HG03095 (cell line): Measurements from ENCODE around the gene CDC42BPA.

Experiments
- ATAC-seq: cut with Tn5 transposase; IDR thresholded peaks from one replicate; pipeline ENCODE4 v1.9.1; 2021; ENCODE audit warnings: moderate library complexity; ENCODE audit not compliant: unreplicated experiment

The CDC42BPA gene

DNA sequence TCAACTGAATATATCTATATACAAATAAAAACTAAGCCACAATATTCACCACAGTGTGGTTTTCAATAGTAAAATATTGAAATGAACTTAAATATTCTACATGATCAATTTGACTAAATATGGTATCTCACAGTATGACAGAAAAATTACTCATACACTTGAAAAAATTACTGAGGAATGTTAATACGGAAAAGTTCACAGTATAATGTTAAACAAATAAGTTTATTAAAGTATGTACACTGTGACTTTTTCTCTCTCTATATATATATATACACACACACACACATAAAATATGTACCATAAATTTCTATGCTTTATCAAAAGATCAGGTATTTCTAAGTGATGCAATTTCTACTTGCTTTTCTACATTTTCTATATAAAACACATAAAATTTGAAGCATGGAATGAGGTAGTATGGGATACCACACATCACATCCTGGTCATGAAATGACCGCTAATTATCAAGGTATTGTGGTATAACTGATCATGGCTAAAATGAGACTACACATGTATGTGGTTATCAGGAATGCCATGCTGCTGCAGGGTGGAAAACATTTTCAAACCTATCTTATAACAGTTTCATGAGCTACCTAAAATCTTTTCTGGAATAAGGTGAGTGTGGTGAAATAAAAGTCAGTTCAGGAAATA is 102.3 kb downstream of the CDC42BPA start:
- ATAC-seq, result no peak

DNA sequence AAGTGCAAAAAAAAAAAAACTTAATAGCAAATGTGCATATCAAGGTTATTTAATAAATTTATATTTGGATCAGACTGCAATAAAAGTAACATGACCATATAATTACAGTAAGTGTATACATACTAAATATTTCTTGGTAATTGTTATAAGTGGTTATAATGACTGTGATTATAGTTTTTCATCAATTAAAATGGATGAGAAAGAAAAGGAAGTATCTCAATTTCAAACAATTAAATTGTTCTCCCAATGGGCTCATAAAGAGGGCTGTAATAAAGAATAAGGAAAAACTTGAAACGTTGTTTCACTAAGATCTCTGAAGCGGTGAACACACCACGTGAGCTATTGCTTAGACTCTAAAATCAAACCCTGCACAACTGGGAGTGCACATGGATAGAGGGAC is 104.1 kb downstream of the CDC42BPA start:
- no peak for ATAC-seq

DNA sequence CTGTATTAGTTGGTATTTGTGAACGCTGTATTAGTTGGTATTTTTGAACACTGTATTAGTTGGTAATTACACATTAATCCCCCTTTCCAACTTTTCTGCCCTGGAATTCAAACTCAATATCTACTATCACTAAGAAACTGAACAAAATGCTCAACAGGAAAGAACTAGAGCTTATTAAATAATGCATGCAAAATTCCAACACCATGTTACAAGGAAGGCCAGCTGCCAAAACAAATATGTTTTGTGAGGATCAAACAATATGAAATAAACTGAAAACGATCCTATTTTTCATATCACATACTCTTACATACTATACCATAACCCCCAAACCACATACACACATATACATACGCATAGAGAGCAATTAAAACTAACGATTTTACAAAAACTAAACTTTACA is 104.9 kb downstream of the CDC42BPA start:
- ATAC-seq, result no peak

DNA sequence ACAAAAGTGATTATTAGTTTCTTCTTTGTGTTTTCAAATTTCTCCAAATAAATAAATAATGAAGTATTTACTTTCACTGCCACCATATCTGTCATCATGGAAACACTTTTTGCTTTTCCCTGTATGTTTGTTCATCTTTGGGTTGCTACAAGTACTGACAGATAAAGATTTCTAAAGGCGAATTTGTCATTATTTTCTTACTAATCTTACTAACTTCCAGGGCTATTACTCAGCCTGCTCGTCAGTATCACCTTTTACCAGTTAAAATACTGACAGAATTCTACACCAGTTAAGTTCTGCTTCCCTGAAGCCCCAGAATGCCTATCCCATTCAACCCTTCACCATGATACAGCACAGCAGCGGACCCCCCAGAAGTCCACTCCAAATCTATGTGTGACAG is 106.1 kb downstream of the CDC42BPA start:
- ATAC-seq, result no peak

DNA sequence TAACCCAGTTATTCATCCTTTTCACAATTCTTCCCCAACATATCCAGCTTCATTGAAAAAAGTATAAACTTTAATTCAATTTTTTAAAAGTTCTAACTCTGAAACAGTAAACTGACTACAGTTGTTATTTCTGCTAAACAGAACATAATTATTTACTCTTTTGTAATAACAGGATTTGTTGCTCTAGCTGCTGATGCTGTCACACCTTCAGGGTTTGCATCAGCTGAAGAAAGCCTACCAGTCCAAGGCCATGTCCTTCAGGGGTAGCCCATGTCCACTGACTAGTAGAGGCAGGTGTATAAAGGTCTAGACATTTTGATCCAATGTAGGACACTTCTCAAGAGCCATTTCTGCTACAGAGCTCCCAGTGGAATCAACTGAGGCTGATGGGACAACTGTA is 107.7 kb downstream of the CDC42BPA start:
- no peak for ATAC-seq

DNA sequence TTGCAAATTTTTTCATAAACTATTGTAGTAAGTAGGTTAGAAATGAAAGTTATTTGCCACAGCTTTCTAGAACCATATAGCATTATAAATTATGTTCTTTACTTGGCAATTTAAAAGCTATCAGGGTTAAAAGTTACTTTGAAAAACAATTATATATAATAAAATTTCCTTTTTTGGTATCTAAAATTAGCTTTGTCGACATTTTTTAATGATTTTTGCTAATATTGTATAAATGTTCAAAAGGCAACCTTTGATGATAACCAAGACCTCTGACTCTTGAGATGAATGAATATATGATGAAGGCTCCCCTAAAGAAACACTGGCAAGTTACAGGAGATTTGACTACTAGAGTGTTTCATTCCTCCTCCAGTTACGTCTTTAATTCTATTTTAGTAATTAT is 121.2 kb downstream of the CDC42BPA start:
- ATAC-seq, result no peak

DNA sequence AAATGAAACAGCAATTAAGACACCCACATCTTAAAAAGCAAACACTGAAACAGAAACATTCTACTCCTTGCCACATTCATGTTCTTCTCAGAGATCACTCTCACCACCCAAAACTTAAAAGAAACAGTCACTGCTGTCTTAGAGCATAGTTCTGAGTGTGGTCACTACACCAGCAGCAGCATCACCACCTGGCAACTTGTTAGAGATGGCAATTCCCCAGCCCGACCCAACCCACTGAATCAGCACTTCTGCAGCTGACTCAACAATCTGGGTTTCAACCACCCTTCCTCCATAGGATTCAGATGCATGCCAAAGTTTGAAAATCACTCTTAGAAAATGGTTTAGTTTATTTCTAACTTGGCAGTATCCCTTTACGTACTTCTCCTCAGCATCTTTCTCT is 126.1 kb downstream of the CDC42BPA start:
- ATAC-seq, result no peak

DNA sequence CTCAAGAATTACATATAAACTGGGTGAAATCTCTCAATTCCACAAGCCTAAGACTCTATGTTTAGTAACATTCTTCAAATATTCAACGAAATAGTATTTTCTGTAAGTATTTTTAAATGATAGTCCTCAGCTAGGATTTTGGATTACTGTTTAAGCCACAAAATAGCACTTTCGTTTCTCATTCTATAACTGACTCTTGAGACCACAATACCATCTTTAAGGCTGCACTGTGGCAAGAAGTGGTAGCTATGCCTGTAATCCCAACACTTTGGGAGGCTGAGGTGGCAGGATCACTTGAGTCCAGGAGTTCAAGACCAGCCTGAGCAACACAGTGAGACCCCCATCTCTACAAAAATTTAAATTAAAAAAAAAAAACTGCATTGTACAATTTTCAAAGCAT is 126.7 kb downstream of the CDC42BPA start:
- ATAC-seq, result no peak

DNA sequence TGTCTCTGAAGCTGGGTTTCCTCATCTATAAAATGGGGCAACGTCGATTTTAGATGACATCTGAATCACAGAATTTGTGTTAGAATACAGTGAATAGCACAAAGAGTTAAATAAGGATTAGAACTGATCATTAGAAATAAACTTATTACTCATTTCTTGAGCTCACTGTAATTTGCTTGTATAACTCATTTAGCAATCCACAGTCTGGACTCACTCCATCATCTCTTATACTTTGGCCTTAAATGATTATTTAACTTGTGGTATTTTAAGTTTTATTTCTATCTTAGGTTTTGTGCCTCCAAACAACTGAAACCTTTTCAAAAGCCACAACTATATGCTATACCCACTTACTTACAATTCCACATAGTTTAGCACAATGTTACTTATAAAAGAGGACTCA is 128.0 kb downstream of the CDC42BPA start:
- no peak for ATAC-seq

DNA sequence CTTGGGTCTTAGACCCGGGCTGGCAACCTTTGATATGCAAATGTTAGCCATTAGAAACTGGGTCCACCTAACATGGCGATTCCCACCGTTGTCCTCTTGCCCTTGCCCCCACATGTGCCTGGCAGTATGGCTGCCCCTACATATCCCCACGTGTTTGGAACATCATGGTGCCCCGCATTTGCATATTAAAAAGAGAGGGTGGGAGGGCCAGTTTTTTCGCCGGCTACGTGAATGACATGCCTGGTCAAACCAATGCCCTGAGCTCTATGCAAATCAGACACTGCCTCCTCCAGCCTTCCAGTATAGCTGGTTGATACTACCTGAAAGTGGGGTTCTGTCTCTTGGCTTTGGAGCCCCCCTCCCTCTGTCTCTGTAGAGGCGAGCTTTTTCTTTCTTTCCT is 133.0 kb downstream of the CDC42BPA start:
- no peak for ATAC-seq

DNA sequence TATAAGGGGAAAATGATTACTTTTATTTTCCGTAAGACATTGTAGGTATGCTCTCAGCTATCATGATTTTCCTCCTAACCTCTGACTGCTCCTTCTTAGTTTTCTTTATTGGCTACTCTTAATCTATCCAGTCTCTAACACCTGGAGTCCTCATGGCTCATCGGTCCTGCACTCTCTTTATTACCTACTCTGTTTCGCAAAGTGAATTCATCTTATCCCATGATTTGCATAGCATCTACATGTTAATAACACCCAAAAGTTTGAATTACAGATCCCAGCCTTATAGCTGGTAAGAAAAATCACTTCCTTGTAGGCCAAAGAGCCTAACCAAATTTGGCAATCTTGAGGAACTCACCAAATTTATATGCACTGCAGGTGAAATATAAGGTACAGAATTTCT is 136.3 kb downstream of the CDC42BPA start:
- ATAC-seq, result no peak

DNA sequence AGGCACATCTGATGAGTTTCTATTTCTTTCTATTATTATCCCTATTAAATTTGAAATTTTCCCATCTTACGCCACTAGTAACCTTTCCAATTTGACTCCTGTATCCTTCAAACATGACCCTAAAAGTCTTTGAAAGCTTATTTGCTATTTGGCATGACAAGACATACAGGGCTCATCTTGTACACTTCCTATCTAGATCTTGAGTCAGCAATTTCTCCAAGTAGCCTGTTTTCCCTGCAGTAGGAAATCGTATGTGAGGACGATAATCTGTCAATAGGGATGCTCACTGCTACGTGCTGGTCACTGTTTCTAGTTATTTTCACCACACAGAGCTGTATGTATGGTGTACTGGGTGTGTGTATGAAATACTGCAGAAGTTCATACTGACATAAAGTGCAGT is 142.7 kb downstream of the CDC42BPA start:
- no peak for ATAC-seq

DNA sequence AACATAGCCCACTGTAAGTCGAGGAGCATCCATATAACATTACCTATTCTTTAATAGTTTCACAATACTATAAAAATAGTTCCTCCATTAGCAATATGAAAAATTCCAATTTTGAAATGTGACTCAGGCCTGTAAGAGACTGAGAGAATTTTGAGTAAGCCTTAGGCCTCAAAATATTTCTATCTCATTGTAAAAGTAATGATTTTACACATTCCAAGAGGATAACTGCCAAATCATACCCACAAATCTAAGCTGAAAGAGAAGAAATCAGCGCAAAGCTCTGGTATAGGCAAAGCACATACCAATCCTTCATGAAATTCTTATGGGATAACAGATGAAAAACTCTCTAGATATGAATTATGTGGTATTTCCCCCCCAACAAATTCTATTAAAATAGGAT is 144.1 kb downstream of the CDC42BPA start:
- ATAC-seq, result no peak

DNA sequence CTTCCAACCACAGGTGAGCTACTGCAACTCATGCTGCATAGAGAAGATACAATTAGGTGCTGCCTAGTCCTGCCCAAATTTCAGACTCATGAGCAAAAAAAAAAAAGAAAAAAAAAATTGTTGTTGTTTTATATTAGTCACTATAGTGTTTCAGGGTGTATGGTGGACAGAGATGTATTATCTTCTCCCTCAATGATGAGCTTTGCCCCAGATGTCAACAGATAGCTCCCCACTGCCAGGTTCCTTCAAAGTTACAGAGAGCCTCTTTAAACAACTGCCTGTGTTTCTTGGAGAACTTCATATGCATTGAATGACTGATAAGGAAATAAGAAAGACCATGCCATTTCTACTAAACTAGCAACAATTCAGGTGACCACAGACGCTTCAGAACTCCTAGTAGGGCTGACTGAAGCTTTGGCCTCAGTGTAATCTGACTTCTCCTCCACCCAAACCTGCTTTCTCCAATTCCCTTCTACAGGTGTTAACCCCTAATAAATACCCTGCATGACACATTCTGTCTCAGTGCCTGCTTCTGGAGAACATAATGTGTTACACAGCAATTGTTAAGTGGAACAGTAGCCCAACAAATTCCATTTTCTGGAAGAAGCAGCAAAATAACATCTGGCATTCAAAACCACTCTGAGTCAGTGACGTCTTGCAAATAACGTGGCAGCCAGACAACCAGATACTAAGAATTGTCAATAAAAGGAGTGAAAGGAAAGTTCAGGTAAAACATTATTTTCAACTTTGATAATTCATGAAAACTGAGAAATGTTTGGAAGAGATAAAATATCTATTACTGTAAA is 147.7 kb downstream of the CDC42BPA start:
- no peak for ATAC-seq

DNA sequence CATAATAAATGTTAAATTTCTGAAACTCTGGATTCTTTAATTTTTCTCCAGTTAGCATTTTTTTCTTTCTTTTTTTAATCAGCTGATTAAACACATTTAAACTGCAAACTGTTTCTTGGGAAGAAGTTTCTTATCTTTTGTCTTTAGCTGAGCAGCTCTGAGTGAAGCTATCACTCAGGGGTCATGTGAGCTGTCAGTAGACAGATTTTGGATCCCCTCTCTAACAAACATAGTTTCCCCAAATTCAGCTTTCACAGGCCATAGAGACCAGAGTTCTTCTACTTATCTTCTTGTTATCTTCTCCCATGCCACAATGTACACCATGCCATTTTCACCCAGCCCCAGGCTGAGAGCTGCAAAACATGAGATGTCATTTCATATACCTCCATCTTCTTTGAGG is 148.9 kb downstream of the CDC42BPA start:
- ATAC-seq, result no peak

DNA sequence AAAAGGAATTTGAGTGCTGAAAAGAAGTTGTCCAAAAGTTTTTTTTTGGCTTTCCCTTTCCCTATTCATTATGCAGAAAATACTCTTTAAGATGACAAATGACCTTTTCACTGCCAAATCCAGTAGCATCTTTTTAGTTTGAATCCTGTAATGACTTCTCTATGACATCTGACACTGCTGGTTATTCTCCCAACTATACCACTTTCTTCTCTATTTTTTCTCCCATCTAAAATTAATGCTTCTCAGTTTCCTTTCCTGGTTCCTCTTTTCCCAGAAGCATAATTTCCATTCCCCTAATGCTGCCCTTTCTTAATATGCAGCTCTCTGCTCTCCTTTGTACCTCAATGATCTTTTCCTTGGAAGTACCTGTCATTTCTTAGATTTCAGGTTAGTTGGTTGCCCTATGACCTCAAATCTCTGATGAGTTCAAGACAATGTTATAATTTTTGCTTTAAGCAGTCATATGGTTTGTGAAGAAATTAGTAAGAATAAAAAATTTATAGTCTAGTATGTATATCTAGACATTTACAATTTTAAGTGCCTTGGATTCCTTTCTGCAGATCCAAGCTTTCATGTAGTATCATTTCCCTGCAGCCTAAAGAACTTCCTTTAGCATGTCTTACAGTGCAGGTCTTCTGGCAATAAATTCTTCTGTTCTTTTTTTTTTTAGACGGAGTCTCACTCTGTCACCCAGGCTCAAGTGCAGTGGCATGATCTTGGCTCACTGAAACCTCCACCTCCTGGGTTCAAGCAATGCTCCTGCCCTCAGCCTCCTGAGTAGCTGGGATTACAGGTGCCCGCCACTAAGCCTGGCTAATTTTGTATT is 150.8 kb downstream of the CDC42BPA start:
- ATAC-seq, result no peak

DNA sequence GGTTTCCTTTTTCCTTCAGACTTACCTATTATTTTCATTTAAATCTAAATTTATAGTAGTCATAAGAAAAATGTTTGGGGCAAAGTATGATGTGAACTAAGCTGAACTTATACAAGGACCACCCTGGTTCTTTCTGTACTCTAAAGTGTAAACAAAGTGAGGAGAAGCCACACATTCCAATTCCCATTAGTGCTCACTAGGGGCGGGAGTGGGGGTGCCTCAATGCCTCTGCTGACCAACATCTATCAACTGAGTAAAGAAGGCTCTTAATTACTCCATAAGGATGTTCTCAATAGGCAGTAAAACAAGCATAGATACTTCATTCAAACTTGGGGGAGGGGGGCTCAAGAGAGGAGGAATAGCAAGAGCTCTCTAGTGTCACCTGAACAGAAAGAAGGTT is 151.7 kb downstream of the CDC42BPA start:
- ATAC-seq, result no peak

DNA sequence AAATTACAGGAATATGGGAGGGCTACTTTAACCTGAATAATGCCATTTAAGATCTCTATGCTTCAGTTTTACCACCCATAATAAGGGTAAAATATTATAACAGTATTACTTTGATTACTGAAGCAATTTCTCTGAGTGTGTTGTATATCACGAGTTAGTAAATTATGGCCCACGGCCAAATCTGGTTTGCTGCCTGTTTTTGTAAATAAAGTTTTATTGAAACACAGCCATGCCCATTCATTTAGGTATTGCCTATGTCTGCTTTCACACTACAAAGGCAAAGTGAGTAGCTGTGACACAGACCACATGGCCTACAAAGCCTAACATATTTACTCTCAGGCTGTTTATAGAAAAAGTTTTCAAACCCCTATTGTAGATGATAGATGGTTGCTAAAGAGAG is 156.8 kb downstream of the CDC42BPA start:
- no peak for ATAC-seq

DNA sequence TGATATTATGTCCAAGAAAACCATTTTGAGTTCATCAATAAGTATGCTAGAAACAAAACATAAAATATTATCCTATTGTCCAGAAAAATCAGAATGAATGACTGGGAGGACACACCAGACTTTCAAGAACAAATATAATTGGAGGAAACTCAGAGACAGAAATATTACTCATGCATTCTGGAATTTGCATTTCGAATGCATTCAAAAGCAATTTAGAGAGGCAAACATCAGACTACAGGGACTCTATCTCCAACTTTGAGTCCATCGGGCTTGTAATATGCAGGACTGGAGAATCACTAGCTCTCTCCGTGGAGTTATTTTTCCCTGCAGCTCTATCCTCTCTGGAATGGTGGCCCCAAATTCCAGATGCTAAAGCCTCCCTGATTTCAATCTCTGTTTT is 161.8 kb downstream of the CDC42BPA start:
- ATAC-seq, result no peak

DNA sequence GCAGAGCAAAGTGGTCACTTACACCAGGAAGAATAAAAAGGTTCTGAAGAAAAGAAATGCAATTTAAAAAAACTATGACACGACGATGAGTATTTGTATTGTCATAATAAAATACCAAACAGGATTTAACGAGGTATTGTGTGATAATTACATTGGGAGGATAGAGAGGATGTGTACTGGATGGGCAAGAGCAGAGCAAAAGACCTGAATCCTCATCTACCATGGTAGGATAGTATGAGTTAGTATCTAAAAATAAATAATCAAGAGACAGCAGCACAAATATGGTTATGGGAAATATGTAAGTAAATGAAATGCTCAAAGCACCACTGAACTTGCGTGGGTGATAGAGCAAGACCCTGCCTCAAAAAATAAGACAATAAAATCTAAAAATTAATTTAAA is 162.6 kb downstream of the CDC42BPA start:
- no peak for ATAC-seq

DNA sequence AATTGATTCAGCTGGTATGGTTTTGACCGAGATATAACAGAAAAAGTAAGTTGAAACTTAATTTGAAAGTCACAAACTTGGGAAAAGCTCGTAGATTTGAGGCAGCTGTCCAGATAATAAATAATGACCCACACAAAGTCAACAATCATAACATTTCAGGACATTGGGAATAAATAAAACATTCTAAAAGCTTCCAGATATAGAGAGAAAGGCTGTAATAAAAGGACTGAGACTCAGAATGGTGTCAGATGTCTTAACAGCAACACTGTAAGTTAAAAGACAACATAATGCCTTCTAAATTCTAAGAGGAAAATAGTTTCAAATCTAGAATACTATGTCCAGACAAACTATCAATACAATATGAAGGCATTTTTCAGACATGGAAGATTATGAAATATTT is 163.3 kb downstream of the CDC42BPA start:
- no peak for ATAC-seq

DNA sequence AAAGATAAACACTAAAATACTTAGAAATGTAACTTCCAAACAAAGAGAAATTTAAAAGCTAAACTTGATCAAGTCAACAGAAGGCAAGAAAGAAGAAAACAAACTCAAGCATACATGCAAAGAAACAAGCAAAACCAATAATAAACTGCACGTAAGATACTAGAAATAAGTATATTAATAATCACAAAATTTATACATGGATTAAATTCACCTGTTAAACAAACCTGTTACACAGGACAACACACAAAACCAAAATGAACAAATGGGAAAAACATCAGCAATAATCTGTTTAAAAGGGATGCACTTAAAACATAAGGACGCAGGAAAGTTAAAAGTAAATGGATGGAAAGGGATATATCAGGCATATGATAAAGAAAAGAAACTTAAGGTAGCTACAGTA is 165.8 kb downstream of the CDC42BPA start:
- no peak for ATAC-seq
